Activated naive CD8-positive, alpha-beta T cell treated with anti-CD3 and anti-CD28 coated beads for 36 hours (primary cell): ENCODE data around the gene RPS6KA4. TPM values are rescaled to one million over a fixed set of nuclear protein-coding genes. Genes with fewer than 3 reads are reported as not detected.
A peak's percentile ranks its signal among the peaks of the same experiment; 100 is the strongest.

ENCODE experiments used
- DNase-seq: peaks from one replicate; pipeline ENCODE4 v3.0.0; 2021
- H3K27ac Mint-ChIP-seq: one replicate; pipeline ENCODE4 v1.8.0; 2022; ENCODE audit warnings: mild to moderate bottlenecking, moderate library complexity, mixed read lengths
- H3K27me3 Mint-ChIP-seq: one replicate; pipeline ENCODE4 v1.8.0; 2022; ENCODE audit warnings: mild to moderate bottlenecking, mixed read lengths
- H3K36me3 Mint-ChIP-seq: one replicate; pipeline ENCODE4 v1.8.0; 2021; ENCODE audit warnings: mild to moderate bottlenecking, mixed read lengths
- H3K4me1 Mint-ChIP-seq: one replicate; pipeline ENCODE4 v1.8.0; 2021; ENCODE audit warnings: mixed read lengths
- H3K4me3 Mint-ChIP-seq: one replicate; pipeline ENCODE4 v1.8.0; 2022; ENCODE audit warnings: mild to moderate bottlenecking, moderate library complexity, mixed read lengths
- H3K9me3 Mint-ChIP-seq: one replicate; pipeline ENCODE4 v1.8.0; 2022; ENCODE audit warnings: mixed read lengths
- total RNA-seq, 2 experiments: library from RNA; stranded (reverse); gene quantifications; one replicate each; pipeline ENCODE4 v1.2.3, GENCODE V29; 2021

RPS6KA4 gene
- total RNA-seq, 2 experiments from 2014 or later = 20.3 to 24.5 TPM

DNA sequence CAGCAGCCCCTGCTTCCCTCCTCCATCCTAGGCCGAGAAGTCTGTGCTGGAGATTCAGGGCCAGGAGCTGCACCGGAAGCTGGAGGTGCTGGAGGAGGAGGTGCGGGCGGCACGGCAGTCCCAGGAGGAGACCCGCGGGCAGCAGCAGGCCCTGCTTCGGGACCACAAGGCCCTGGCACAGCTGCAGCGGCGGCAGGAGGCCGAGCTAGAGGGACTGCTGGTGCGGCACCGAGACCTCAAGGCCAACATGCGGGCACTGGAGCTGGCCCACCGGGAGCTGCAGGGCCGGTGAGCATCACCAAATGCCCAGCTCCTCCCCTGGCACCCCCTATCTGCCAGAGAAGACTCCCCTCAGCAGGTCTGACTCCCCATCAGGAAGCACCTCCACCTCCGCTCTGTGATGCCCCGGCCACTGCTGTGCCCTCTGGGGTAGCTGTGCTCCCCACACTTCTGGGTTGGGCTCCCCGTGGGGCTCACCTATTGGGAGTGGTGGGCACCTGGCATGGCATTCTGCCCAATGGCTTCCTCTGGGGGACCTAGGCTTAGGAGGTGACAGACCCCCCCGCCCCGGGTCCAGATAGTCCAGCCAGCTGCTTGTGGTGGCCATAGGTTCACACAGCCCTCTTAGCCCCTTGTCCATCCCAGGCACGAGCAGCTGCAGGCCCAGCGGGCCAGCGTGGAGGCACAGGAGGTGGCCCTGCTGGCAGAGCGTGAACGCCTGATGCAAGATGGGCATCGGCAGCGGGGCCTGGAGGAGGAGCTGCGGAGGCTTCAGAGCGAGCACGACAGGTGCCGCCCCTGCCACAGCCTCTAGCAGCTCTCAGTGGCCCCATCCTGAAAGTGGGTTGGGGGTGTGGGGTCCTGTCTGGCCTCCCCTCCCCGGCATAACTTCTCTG is 6.6 kb upstream of the RPS6KA4 start:
- Mint-ChIP-seq H3K27me3 (no peaks in the 10 kb centered on the region), H3K4me1 (peaks cover 7% of the 10 kb centered on the region), H3K36me3 (peaks cover 8% of the 10 kb centered on the region), H3K27ac (no peak overlapping the region), H3K4me3 (no peak overlapping the region), H3K9me3 (no peaks in the 10 kb centered on the region)
- DNase-seq = no peak

- Mint-ChIP-seq H3K4me1 (peaks cover 12% of the 10 kb centered on the region), H3K36me3 (peaks cover 7% of the 10 kb centered on the region), H3K27ac (no peak overlapping the region), H3K27me3 (no peaks in the 10 kb centered on the region), H3K4me3 (no peak overlapping the region), H3K9me3 (no peaks in the 10 kb centered on the region)
- DNase-seq = no peak
These were observed 5.8 kb upstream of the RPS6KA4 start for GRCh38 chr11:64352995-64353714.

GRCh38 chr11:64353715-64354506 is 5.1 kb upstream of the RPS6KA4 start:
- H3K36me3 Mint-ChIP-seq = peaks cover 7% of the 10 kb centered on the region
- DNase-seq = no peak
- H3K4me1 Mint-ChIP-seq = peaks cover 14% of the 10 kb centered on the region
- no peak overlapping the region for H3K27ac Mint-ChIP-seq
- H3K4me3 Mint-ChIP-seq = no peak overlapping the region
- H3K9me3 Mint-ChIP-seq = no peaks in the 10 kb centered on the region
- no peaks in the 10 kb centered on the region for H3K27me3 Mint-ChIP-seq

DNA sequence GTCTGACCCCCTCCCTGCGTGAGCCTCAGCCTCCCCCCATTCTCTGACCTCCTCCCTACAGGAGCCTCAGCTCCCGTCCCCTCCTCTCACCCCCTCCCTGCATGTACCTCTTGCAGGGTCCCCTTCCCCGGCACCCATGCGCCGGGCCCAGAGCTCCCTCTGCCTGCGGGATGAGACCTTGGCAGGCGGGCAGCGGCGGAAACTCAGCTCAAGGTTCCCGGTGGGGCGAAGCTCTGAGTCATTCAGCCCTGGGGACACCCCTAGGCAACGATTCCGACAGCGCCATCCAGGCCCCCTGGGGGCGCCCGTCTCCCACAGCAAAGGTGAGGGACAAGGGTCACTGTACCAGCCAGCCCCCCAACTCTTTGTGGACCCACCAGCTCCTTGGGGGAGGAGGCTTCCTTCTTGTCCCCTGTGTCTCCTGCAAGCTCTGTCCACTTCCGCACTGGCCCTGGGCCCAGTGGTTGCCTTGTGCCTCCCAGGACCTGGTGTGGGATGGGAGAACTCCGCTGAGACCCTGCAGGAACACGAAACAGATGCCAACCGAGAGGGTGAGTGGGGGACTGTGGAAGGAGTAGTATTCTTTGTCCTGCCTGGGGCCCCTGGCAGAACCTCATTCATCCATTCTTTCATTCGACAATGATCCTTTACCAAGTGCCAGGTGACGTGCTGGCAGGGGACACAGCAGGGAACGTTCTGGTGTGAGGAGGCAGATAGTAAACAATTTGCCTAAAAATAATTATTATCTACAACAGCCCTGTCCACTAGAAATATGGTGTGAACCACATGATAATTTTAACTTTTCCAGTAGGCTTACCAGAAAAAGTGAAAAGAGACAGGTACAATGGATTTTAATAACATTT is 3.7 kb upstream of the RPS6KA4 start:
- Mint-ChIP-seq H3K4me3 (no peak overlapping the region), H3K27ac (no peak overlapping the region)

DNA sequence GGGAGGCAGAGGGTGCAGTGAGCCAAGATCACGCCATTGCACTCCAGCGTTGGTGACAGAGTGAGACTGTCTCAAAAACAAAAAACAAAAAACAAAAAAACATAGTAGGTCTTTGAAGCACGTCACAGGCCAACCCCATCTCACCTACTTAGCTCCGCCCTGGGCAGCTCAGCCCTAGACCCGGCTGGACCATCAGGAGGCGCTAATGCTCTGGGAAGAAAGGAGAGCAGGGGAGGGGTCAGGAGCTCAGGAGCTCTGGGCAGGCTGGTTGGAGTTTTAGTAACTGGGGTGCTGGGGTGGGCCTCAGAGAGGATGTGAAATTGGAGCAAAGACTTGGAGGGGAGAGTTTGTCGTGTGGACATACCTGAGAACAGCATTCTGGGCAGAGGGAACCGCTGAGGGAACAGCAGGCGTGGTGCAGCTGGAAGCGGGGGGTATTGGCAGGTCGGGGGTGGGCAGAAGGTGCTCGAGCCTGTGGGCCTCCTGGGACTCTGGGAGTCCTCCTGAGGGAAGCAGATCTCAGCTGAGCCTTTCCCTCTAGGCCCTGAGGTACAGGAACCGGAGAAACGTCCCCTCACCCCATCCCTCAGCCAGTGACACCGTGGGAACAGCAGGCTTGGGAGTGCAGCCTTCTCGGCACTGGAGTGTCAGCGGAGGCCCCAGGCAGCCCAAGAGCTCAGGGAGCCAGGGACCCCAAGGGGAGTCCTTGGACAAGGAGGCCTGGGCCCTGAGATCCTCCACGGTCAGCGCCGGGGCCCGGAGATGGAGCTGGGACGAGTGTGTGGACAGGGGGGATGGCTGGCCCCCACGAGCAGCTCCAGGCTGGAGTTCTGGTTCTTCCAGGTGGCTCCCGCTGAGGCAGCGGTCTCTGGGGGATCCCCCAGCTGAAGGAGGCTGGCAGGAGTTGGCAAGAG is 2.2 kb upstream of the RPS6KA4 start:
- H3K9me3 Mint-ChIP-seq = no peaks in the 10 kb centered on the region
- H3K4me3 Mint-ChIP-seq = peak overlapping the region; percentile 50
- no peaks in the 10 kb centered on the region for H3K27me3 Mint-ChIP-seq
- peaks cover 32% of the 10 kb centered on the region for H3K4me1 Mint-ChIP-seq
- H3K27ac Mint-ChIP-seq = no peak overlapping the region
- peak; percentile 58 for DNase-seq
- H3K36me3 Mint-ChIP-seq = peaks cover 9% of the 10 kb centered on the region

More for the DNA sequence above, 3.7 kb upstream of the RPS6KA4 start:
- DNase-seq = peak; percentile 74
- Mint-ChIP-seq H3K9me3 (no peaks in the 10 kb centered on the region), H3K27me3 (no peaks in the 10 kb centered on the region), H3K36me3 (peaks cover 7% of the 10 kb centered on the region), H3K4me1 (peaks cover 23% of the 10 kb centered on the region)

GRCh38 chr11:64357446-64357845 is 1.5 kb upstream of the RPS6KA4 start:
- H3K27me3 Mint-ChIP-seq = no peaks in the 10 kb centered on the region
- DNase-seq = no peak
- no peak overlapping the region for H3K27ac Mint-ChIP-seq
- H3K9me3 Mint-ChIP-seq = no peaks in the 10 kb centered on the region
- H3K4me3 Mint-ChIP-seq = no peak overlapping the region
- peaks cover 10% of the 10 kb centered on the region for H3K36me3 Mint-ChIP-seq
- peaks cover 37% of the 10 kb centered on the region for H3K4me1 Mint-ChIP-seq

- Mint-ChIP-seq H3K4me1 (peaks cover 37% of the 10 kb centered on the region), H3K9me3 (no peaks in the 10 kb centered on the region), H3K4me3 (peak overlapping the region; percentile 65), H3K27ac (peak overlapping the region; percentile 62), H3K27me3 (no peaks in the 10 kb centered on the region), H3K36me3 (peaks cover 13% of the 10 kb centered on the region)
- peak; percentile 60 for DNase-seq
These were observed 942 bp upstream of the RPS6KA4 start for GRCh38 chr11:64357904-64358535.

- Mint-ChIP-seq H3K36me3 (peaks cover 13% of the 10 kb centered on the region), H3K27ac (peak overlapping the region; percentile 62), H3K27me3 (no peaks in the 10 kb centered on the region), H3K4me1 (peaks cover 37% of the 10 kb centered on the region), H3K4me3 (peak overlapping the region; percentile 65), H3K9me3 (no peaks in the 10 kb centered on the region)
- no peak for DNase-seq
These were observed 441 bp upstream of the RPS6KA4 start for GRCh38 chr11:64358536-64358906.

DNA sequence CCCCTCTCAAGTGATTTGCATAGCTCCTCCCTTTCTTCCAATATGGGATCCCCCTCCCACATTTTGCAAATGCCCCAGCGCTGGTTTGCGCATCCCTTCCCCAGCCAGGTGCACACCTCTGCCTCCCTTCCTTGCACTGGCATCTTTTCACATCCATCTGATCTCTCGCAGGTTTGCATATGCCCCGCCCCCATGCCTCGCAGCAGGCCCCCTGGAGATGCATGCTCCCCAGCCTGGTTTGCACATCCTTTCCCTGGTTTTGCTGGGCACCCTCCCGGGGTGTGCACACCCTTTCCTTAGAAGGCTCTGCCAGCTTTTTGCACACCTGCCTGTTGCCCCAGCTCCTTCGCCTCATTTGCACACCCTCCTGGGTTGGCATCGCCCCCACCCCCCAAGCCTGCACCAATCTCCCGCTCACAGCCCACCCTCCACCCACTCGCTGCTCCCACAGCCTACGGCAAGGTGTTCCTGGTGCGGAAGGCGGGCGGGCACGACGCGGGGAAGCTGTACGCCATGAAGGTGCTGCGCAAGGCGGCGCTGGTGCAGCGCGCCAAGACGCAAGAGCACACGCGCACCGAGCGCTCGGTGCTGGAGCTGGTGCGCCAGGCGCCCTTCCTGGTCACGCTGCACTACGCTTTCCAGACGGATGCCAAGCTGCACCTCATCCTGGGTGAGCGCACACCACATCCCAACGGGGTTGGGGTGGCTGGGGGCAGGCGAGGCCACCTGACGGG is 917 bp downstream of the RPS6KA4 start:
- H3K9me3 Mint-ChIP-seq = no peaks in the 10 kb centered on the region
- peak overlapping the region; percentile 88 for H3K4me3 Mint-ChIP-seq

GRCh38 chr11:64360448-64360921 is 1.5 kb downstream of the RPS6KA4 start:
- H3K27ac Mint-ChIP-seq = no peak overlapping the region
- H3K27me3 Mint-ChIP-seq = no peaks in the 10 kb centered on the region
- H3K4me1 Mint-ChIP-seq = peaks cover 33% of the 10 kb centered on the region
- no peaks in the 10 kb centered on the region for H3K9me3 Mint-ChIP-seq
- DNase-seq = no peak
- H3K4me3 Mint-ChIP-seq = peak overlapping the region; percentile 88
- H3K36me3 Mint-ChIP-seq = peaks cover 16% of the 10 kb centered on the region

More for the DNA sequence above, 917 bp downstream of the RPS6KA4 start:
- DNase-seq = peak; percentile 47
- peak overlapping the region; percentile 66 for H3K27ac Mint-ChIP-seq
- no peaks in the 10 kb centered on the region for H3K27me3 Mint-ChIP-seq
- H3K4me1 Mint-ChIP-seq = peaks cover 35% of the 10 kb centered on the region
- H3K36me3 Mint-ChIP-seq = peaks cover 16% of the 10 kb centered on the region

- Mint-ChIP-seq H3K4me1 (peaks cover 30% of the 10 kb centered on the region), H3K27ac (no peak overlapping the region), H3K36me3 (peaks cover 16% of the 10 kb centered on the region), H3K9me3 (no peaks in the 10 kb centered on the region), H3K4me3 (no peak overlapping the region), H3K27me3 (no peaks in the 10 kb centered on the region)
- DNase-seq = no peak
These were observed 2.7 kb downstream of the RPS6KA4 start for GRCh38 chr11:64361659-64362058.

DNA sequence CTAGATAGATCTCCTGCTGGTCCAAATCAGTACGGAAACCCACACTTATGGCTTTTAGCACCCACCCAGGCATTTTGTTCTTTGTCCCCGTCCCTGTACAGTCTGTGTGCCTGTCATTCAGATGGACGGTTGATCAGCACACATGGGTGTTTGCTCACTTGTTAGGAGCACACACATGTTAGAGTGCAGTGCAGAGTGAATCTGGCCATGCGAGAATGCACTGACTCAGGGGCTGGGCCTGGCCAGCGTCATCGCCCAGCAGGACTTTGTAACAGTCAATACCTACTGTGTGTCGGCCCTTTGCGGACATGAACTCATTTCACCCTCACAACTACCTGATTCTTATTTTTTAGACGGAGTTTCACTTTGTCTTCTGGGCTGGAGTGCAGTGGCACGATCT is 3.4 kb downstream of the RPS6KA4 start:
- H3K27ac Mint-ChIP-seq = no peak overlapping the region
- H3K27me3 Mint-ChIP-seq = no peaks in the 10 kb centered on the region
- DNase-seq = no peak
- H3K4me3 Mint-ChIP-seq = no peak overlapping the region
- H3K4me1 Mint-ChIP-seq = peaks cover 30% of the 10 kb centered on the region
- no peaks in the 10 kb centered on the region for H3K9me3 Mint-ChIP-seq
- H3K36me3 Mint-ChIP-seq = peaks cover 16% of the 10 kb centered on the region
